Measurements from ENCODE around the gene PTGFRN.

- TF ChIP-seq CTCF (IDR thresholded peaks at IDR 0.05; ENCODE audit: poor library complexity) (no peak), EZH2 (IDR thresholded peaks at IDR 0.05; ENCODE audit: borderline replicate concordance) (no peak), EZH2phosphoT487 (IDR thresholded peaks at IDR 0.05; ENCODE audit: low read depth, severe bottlenecking, unreplicated experiment) (no peak)
These were observed 81.0 kb downstream of the PTGFRN start for GRCh38 chr1:116990612-116991151.

Data from hepatocyte (in vitro differentiated cells).